Suppressor macrophage treated with lipopolysaccharide for 4 hours (primary cell): ENCODE results near the gene PLEKHM3.

Source experiments
- DNase-seq: peaks from one replicate; pipeline ENCODE4 v3.0.0-alpha.2; 2020

Gene PLEKHM3

DNA sequence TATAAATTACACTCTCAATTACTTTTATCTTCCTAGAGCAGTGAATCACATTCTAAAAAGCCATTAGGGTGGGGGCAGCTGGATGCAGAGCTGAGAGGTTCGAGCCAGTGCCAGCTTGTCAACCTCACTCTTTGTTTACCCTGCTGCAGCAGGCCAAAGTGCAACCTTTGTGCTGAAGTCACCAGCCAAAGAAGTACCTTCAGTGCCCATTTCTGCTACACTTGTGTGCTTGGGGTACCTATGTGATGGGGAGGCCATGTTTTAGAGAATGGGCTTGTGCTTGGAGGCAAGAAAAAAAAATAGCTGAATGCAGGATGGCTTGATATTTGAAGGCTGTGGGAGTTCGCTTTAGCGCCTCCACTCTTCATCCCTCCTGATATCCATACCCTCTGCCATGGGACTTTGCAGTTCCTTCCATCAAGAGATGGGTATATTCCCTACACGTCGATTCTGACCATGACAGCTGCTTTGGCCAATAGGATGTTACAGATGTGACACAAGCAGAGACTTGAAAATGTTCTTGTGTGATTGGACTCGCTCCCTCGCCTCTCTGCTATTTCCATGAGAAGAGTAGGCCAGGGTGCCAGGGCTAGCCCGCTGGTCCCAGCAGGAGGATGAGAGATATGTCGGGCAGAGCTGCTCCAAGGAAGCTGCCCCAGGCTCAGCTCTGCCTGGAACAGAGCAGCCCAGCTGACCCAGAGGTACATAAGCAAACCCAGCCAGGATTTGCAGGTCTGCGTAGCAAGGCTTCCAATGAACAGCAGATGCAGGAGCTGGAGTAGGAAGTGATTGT, 242.9 kb downstream of the PLEKHM3 start:
- DNase-seq, result no peak

DNA sequence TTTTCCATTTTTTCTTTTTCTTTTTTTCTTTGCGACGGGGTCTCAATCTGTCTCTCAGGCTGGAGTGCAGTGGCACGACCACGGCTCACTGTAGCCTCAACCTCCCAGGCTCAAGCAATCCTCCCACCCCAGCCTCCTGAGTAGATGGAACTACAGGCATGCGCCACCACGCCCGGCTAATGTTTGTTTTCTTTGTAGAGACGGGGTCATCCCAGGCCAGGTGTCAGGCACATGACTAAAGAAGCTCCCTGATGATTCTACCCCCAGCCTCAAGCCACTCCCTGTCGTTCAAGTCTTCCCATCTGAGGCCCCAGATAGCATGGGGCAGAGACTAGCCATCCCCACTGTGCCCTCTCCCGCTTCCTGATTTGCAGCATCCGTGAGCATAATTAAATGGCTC, 245.8 kb downstream of the PLEKHM3 start:
- DNase-seq, result no peak

DNA sequence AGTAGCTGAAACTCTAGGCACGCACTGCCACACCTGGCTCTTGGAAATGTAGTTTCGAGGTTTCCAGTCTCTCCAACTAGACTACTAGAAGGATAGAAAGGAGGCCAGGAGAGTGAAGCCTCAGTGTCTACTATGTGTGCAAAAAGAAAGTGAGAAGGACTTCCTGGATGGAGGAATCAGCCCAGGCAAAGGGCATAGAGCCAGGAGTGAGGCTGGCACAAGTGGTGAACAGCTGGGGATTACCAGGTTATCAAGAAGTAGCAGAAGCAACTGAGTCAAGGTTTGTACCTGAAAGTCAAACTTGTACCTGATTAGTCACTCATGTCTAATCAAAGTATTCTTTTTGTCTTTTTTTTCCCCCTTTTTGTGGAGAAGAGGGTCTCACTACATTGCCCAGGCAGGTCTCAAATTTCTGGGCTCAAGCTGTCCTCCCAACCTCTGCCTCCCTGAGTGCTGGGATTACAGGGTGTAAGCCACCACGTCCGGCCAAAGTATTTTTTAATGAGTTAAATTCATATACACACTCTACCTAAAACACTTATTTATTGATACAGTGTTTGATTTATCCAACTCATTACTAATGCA, 246.9 kb downstream of the PLEKHM3 start:
- DNase-seq, result no peak

DNA sequence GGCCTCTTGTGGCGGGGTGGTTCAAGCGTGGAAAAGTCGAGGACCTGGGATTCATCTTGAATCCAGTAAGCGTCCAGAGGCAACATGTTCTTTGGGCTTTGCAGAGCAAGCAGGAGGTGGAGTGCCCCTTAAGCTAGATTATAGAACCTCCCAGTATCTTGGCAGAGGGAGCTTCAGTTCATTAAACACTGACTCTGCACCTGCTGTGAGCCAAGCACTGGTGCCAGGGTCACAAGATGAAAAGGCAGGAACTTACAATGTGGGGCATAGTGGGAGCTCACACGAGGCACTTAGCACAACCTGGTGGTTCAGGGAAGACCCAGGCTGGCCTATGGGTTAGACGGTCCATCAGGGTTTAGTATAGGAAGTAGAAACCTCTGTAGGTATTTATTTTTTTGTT, 248.2 kb downstream of the PLEKHM3 start:
- no peak for DNase-seq

DNA sequence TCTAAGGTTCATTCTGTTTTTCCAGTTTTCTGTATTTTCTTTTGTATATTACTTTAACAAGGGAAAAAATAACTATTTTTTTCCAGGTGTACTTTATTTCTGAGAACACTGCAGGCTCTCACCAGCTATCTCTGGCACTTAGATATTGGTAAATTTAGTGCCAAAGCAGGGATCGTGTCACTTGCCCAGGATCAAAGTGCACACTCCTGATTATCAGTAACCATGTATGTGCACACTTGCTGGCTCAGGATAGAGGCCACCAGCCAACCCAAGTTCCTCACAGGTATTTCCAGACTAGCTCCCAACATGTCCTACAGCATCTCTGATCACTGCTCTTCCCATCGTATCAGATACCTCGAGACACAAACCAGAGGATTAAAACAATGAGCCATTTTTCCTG, 249.9 kb downstream of the PLEKHM3 start:
- DNase-seq, result no peak

DNA sequence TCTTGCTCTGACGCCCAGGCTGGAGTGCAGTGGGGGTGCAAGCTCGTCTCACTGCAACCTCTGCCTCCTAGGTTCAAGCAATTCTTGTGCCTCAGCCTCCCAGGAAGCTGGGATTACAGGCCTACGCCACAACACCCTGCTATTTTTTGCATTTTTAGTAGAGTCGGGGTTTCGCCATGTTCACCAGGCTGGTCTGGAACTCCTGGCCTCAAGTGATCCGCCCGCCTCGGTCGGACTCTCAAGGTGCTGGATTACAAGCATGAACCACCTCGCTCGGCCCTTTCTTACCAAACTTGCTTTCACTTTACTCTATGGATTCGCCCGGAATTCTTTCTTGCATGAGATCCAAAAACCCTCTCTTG, 252.5 kb downstream of the PLEKHM3 start:
- DNase-seq, result no peak

DNA sequence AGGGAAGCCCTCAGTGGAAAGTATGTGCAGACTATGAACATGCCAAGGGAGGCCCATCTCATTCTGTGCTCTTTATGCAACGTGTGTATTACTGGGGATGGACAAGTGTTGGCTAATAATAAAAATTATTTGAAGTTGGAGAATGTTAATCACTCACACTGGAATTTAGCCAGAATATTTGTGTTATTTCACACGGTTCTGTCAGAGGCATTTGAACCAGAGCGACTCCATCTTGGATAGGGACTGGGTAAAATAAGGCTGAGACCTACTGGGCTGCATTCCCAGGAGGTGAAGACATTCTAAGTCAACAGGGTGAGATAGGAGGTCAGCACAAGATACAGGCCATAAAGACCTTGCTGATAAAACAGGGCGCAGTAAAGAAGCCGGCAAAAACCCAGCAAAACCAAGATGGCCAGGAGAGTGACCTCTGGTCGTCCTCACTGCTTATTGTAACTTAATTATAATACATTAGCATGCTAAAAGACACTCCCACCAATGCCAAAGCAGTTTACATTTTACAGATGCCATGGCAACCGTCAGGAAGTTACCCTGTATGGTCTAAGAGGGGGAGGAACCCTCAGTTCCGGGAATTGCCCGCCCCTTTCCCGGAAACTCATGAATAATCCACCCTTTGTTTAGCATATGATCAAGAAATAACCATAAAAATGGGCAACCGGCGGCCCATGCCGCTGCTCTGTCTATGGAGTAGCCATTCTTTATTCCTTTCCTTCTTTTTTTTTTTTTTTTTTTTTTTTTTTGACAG, 253.1 kb downstream of the PLEKHM3 start:
- peak; percentile 41 for DNase-seq

DNA sequence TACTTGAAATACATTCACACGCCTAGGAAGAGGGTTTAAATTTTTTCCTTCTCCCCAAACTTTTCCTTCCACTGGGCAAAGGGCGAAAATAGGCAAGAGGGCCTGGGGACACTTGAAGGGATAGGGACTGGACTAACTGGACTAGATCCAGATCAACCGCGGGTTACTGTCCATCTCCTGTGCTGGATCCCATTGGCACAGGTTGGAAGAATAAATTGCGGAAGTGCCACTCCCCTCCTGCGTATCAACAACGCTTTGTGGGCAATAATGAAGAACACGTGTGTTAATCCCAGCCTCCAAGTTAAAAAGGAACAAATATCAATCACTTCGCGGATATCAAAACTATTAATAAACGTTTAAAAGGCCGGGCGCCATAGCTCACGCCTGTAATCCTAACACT, 253.9 kb downstream of the PLEKHM3 start:
- no peak for DNase-seq
